Left forelimb (tissue), 1 donor: Measurements from ENCODE around the gene SLC7A6OS.

ENCODE experiments used
- DNase-seq: peaks from one replicate; pipeline ENCODE4 v3.0.0-alpha.2; 2018; ENCODE audit warnings: low spot score

Gene SLC7A6OS

GRCh38 chr16:68310774-68311511 is at the start of gene SLC7A6OS, which contains the start of gene PRMT7:
SLC7A6OS (minus strand) TSS chr16:68310946; CDS start chr16:68310926, 20 bp downstream.
PRMT7 (plus strand) TSS chr16:68311019; CDS start chr16:68315980, 4,961 bp downstream.
- peak; percentile 91 for DNase-seq

- DNase-seq = no peak
Observed at GRCh38 chr16:68359398-68360191, 48.8 kb upstream of the SLC7A6OS start.

GRCh38 chr16:68358951-68359350 is 48.2 kb upstream of the SLC7A6OS start:
- DNase-seq = no peak

- DNase-seq = no peak
Observed at GRCh38 chr16:68357923-68358322, 47.2 kb upstream of the SLC7A6OS start.

- no peak for DNase-seq
Observed at GRCh38 chr16:68357521-68357922, 46.8 kb upstream of the SLC7A6OS start.

GRCh38 chr16:68356919-68357286 is 46.2 kb upstream of the SLC7A6OS start:
- no peak for DNase-seq

GRCh38 chr16:68356249-68356918 is 45.6 kb upstream of the SLC7A6OS start:
- no peak for DNase-seq

GRCh38 chr16:68355447-68356248 is 44.9 kb upstream of the SLC7A6OS start:
- DNase-seq = no peak

GRCh38 chr16:68354816-68355215 is 44.1 kb upstream of the SLC7A6OS start:
- DNase-seq = no peak

GRCh38 chr16:68353366-68353765 is 42.6 kb upstream of the SLC7A6OS start:
- DNase-seq = no peak

- DNase-seq = no peak
Observed at GRCh38 chr16:68351991-68352431, 41.3 kb upstream of the SLC7A6OS start.

GRCh38 chr16:68351463-68351862 is 40.7 kb upstream of the SLC7A6OS start:
- no peak for DNase-seq

GRCh38 chr16:68350813-68351350 is 40.1 kb upstream of the SLC7A6OS start:
- DNase-seq = no peak

- DNase-seq = no peak
Observed at GRCh38 chr16:68349838-68350410, 39.2 kb upstream of the SLC7A6OS start.

GRCh38 chr16:68348639-68349445 is 38.1 kb upstream of the SLC7A6OS start:
- no peak for DNase-seq

- no peak for DNase-seq
Observed at GRCh38 chr16:68347605-68348004, 36.9 kb upstream of the SLC7A6OS start.

- DNase-seq = no peak
Observed at GRCh38 chr16:68346892-68347480, 36.2 kb upstream of the SLC7A6OS start.

- no peak for DNase-seq
Observed at GRCh38 chr16:68345958-68346635, 35.4 kb upstream of the SLC7A6OS start.

GRCh38 chr16:68345351-68345810 is 34.6 kb upstream of the SLC7A6OS start:
- no peak for DNase-seq
